ENCODE results near the gene POU2AF1.

DNA sequence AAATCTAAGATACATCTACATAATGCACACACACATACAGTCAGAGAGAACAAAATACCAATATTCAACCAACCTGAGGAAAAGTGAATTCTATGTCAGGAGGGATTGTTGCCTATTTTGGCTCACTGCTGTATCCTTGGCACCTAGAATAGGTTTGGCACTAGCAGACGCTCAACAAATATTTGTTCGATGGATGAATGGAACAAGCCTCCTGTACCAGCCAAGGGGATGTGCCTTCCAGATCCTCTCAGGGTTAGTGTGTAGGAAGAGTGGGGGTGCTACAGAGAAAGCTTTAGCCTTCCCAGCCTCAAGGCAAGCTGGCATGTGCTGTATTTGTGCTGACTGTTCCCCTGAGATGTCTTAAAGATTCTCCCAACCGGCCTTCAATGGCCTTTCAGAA lies 23.3 kb upstream of the POU2AF1 start:
- TF ChIP-seq, protein P1, sequence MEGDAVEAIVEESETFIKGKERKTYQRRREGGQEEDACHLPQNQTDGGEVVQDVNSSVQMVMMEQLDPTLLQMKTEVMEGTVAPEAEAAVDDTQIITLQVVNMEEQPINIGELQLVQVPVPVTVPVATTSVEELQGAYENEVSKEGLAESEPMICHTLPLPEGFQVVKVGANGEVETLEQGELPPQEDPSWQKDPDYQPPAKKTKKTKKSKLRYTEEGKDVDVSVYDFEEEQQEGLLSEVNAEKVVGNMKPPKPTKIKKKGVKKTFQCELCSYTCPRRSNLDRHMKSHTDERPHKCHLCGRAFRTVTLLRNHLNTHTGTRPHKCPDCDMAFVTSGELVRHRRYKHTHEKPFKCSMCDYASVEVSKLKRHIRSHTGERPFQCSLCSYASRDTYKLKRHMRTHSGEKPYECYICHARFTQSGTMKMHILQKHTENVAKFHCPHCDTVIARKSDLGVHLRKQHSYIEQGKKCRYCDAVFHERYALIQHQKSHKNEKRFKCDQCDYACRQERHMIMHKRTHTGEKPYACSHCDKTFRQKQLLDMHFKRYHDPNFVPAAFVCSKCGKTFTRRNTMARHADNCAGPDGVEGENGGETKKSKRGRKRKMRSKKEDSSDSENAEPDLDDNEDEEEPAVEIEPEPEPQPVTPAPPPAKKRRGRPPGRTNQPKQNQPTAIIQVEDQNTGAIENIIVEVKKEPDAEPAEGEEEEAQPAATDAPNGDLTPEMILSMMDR (conservative IDR thresholded peaks at IDR 0.05; ENCODE audit: low read length): no peak
- no peak for TF ChIP-seq EZH2phosphoT487 (IDR thresholded peaks at IDR 0.05; ENCODE audit: borderline replicate concordance)
